GM08714 (cell line): ENCODE data around the gene CD70.
A peak's percentile ranks its signal among the peaks of the same experiment; 100 is the strongest.
"Not testable (repeated sequence)": the region's sequence is repeated elsewhere in the genome, so short reads cannot be mapped to it uniquely, and the experiment has no call there.

Source experiments
- H3K4me3 ChIP-seq: fragments of 200-500 bp; sonication (Bioruptor generic); 2 replicates; pipeline ENCODE4 v1.5.1; 2014; ENCODE audit warnings: mild to moderate bottlenecking, low read length, inconsistent platforms
- ZNF274 ChIP-seq: IDR thresholded peaks from 2 replicates; pipeline ENCODE4 v1.6.1; 2012; ENCODE audit warnings: mild to moderate bottlenecking, low read depth, low read length

Gene CD70

GRCh38 chr19:6587998-6588507 is 2.9 kb downstream of the CD70 start:
- no peak for TF ChIP-seq ZNF274
- H3K4me3 ChIP-seq: peak overlapping the region; percentile 97

DNA sequence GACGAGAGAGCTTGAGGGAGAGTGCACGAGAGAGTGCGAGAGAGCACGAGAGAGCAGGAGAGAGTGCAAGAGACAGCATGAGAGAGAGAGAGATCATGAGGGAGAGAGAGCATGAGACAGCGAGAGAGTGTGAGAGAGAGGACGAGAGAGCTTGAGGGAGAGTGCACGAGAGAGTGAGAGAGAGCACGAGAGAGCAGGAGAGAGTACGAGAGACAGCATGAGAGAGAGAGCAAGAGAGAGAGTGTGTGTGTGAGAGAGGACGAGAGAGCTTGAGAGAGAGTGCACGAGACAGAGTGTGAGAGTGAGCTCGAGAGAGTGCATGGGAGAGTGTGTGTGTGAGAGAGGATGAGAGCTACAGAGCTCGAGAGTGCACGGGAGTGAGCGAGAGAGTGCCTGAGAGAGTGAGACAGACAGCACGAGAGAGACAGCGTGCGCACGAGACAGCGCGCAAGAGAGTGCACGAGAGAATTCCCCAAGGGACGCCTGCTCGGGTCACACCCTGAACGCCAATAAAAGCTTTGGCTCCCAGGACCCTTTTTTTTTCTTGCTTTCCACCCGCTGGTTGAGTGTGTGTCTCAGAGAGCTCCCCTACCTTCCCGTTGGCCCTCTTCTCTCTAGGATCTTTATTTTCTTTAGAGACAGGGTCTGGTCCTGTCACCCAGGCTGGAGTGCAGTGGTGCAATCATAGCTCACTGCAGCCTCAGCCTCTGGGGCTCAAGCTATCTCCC is 3.7 kb downstream of the CD70 start:
- H3K4me3 ChIP-seq: peak overlapping the region; percentile 97; the same call in 1 of the 2 replicates
- no peak for TF ChIP-seq ZNF274

DNA sequence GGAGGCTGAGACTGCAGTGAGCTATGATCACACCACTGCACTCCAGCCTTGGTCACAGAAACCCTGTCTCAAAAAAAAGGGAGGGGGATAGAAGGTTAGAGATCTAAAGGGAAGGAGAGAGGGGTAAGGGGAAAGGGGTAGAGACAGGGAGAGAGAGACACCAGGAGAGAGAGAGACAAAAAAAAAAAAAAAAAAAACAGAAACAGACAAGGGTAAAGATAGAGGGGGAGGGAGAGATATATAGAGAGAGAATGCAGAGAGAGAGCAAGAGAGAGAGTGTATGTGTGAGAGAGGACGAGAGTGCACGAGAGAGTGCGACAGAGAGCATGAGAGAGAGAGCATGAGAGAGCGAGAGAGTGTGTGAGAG is 4.2 kb downstream of the CD70 start:
- H3K4me3 ChIP-seq: peak overlapping the region; percentile 97; the same call in 1 of the 2 replicates
- no peak for TF ChIP-seq ZNF274

GRCh38 chr19:6586056-6586455 is 4.9 kb downstream of the CD70 start:
- no peak overlapping the region for H3K4me3 ChIP-seq
- no peak for TF ChIP-seq ZNF274

DNA sequence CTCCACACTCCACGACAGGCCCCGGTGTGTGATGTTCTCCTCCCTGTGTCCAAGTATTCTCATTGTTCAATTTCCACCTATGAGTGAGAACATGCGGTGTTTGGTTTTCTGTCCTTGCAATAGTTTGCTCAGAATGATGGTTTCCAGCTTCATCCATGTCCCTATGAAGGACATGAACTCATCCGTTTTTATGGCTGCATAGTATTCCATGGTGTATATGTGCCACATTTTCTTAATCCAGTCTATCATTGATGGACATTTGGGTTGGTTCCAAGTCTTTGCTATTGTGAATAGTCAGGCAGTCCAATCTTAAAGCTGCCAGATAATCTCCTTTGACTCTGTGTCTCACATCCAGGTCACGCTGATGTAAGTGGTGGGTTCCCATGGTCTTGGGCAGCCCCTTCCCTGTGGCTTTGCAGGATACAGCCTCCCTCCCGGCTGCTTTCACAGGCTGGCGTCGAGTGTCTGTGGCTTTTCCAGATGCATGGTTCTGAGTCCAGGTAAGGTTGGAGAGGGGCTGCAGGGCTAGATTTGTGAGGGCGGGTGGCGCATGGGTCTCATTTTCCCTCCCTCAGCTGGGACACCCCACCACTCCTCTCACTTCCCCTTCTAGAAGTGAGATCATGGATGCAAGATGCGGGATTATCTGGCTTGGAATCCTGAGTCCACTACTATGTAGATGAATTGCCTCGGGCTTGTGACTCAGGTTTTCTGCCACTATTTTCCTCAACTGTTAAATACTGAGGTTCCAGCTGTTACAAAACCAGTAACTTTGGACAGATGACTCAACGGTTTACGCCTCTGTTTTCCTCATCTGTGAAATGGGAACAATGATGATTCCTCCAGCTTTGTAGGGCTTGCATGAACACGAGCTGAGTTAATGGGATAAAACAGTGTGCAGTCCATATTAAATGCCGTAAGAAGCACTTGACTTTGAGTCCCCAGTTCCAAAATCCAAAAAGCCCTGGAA is 8.2 kb downstream of the CD70 start:
- H3K4me3 ChIP-seq: not testable (repeated sequence)

- H3K4me3 ChIP-seq: no peak overlapping the region
- no peak for TF ChIP-seq ZNF274
Measured at GRCh38 chr19:6580313-6580712, 10.6 kb downstream of the CD70 start.

- H3K4me3 ChIP-seq: no peak overlapping the region
- no peak for TF ChIP-seq ZNF274
Measured at GRCh38 chr19:6579450-6580178, 11.3 kb downstream of the CD70 start.

DNA sequence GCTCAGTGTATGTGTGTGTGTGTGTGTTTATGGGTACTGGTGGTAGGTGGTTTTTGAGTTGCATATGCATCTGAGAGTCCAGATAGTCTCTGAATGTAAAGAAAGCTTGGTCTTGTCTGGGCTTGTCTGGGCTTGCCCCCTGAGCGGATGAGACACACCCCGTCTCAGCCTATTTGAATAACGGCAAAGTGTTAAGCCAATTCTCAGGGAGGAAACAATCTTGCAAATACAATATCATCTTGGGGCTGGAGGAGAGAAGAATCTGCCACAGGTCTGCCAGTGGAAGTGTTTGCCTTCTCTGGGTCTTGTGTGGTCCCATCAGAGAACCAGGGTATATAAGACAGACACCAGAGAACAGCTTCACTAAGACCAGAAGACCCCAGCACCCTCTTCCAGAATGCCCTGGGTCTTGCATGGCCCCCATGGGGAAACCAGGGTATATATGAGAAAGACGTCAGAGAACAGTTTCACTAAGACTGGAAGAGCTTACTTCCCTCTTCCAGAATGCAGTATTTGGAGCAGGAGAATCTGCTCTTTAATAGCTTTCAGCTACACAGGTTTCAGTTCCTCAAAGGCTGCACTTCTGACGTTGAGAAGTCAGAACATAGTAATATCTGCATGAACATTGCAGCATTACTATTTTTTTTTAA is 13.3 kb downstream of the CD70 start:
- H3K4me3 ChIP-seq: no peak overlapping the region; the same call in 1 of the 2 replicates
- TF ChIP-seq ZNF274: no peak

DNA sequence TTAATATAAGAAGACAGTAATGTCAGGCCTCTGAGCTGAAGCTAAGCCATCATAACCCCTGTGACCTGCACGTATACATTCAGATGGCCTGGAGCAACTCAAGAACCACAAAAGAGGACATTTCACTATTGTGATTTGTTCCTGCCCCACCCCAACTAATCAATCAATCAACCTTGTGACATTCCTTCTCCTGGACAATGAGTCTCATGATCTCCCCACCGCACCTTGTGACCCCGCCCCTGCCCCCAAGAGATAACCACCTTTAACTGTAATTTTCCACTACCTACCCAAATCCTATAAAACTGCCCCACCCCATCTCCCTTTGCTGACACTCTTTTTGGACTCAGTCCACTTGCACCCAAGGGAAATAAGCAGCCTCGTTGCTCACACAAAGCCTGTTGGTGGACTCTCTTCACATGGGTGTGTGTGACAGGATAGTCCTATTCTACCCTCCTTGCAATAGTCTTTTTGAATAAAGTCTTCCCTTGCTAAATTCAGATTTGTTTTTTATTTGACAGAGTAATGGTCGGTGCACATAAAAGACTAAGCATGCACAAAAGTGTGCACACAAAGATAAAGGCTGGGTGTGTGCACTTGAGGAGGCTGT is 14.0 kb downstream of the CD70 start:
- no peak for TF ChIP-seq ZNF274
- H3K4me3 ChIP-seq: peak overlapping the region; percentile 32; the same call in 1 of the 2 replicates

DNA sequence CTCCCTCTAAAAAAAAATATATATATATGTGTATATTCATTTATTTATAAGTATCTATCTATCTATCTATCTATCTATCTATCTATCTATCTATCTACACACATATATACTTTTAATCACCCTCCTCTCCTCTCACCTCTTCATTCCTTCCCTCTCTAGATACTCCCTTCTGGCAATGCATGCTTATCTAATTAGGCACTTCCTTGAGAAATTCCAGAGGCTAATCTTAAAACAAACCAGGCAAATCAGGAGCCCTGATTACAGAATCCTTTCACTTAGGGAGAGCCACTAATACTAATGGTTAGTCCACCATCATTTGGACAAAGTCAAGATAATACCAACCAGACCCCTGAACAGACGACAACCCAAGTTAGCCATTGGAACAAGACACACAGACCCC is 17.6 kb downstream of the CD70 start:
- no peak for TF ChIP-seq ZNF274
- no peak overlapping the region for H3K4me3 ChIP-seq

- no peak overlapping the region for H3K4me3 ChIP-seq
- TF ChIP-seq ZNF274: no peak
Measured at GRCh38 chr19:6572217-6572616, 18.7 kb downstream of the CD70 start.

- no peak overlapping the region for H3K4me3 ChIP-seq
- TF ChIP-seq ZNF274: no peak
Measured at GRCh38 chr19:6571167-6571566, 19.8 kb downstream of the CD70 start.

- TF ChIP-seq ZNF274: no peak
- H3K4me3 ChIP-seq: no peak overlapping the region
Measured at GRCh38 chr19:6570764-6571163, 20.2 kb downstream of the CD70 start.
